Prostate gland (tissue), 2 donors: ENCODE results near the gene TNFRSF25. TPM values are rescaled to one million over a fixed set of nuclear protein-coding genes. Genes with fewer than 3 reads are reported as not detected.
A peak's percentile ranks its signal among the peaks of the same experiment; 100 is the strongest.

Experiments used
- DNase-seq: peaks from one replicate; pipeline ENCODE4 v3.0.0-alpha.2; 2019; ENCODE audit warnings: low spot score
- H3K27ac ChIP-seq, 2 donors: fragments of 200-600 bp; sonication (generic); 2 replicates each; pipeline ENCODE4 v1.5.1; 2017 to 2019
- H3K27me3 ChIP-seq: fragments of 200-600 bp; sonication (generic); replicated peaks from 2 replicates; pipeline ENCODE4 v1.5.1; 2019; ENCODE audit not compliant: insufficient read depth
- H3K36me3 ChIP-seq, 2 donors: fragments of 200-600 bp; sonication (generic); 1 replicate in 1 of 2; 2 replicates in 1 of 2; pipeline versions ENCODE4 v1.5.1 to v1.8.1; 2017 to 2019
- H3K4me1 ChIP-seq: fragments of 200-600 bp; sonication (generic); replicated peaks from 2 replicates; pipeline ENCODE4 v1.5.1; 2019
- H3K4me3 ChIP-seq, 2 donors: fragments of 200-600 bp; sonication (generic); 2 replicates each; pipeline ENCODE4 v1.5.1; 2017 to 2019
- H3K9me3 ChIP-seq: fragments of 200-600 bp; sonication (generic); 2 replicates; pipeline ENCODE4 v1.5.1; 2017
- CTCF ChIP-seq, 4 experiments: fragments of 200-600 bp in 2 of 4; fragments of 450-650 bp in 2 of 4; sonication (generic) in 2 of 4; IDR thresholded peaks; 1 replicate in 3 of 4; 2 replicates in 1 of 4; pipeline ENCODE4 v1.5.1; 2016 to 2019; ENCODE audit warnings: antibody characterized with exemption in 4 of 4, mild to moderate bottlenecking in 2 of 4, moderate library complexity in 2 of 4
- POLR2A ChIP-seq: fragments of 450-650 bp; IDR thresholded peaks from one replicate; pipeline ENCODE4 v1.6.1; 2016; ENCODE audit warnings: antibody characterized with exemption, mild to moderate bottlenecking
- POLR2AphosphoS5 ChIP-seq: sonication (generic); formaldehyde crosslinking; IDR thresholded peaks from one replicate; pipeline ENCODE4 v1.6.1; 2017; ENCODE audit warnings: antibody characterized with exemption
- WGBS: methylation state at CpG from one replicate; pipeline ENCODE4 v1.1.5; 2018; 5-methylcytosine and 5-hydroxymethylcytosine counted together
- intact Hi-C: fragments of 100-400 bp; cut with DNase I; formaldehyde crosslinking; loops from one replicate; pipeline ENCODE4 v1.14.2; 2022
- total RNA-seq, 2 donors: library from RNA; depleted of rRNA; stranded (reverse); fragments of >200 nt; gene quantifications; one replicate each; pipeline ENCODE4 v1.1.0, GENCODE V29; 2016

TNFRSF25 gene
- total RNA-seq, 2 donors from 2014 or later = 15.2 to 22.7 TPM

GRCh38 chr1:6476483-6476882 is 10.5 kb upstream of the TNFRSF25 start:
- no peaks in the 10 kb centered on the region for H3K27me3 ChIP-seq
- H3K36me3 ChIP-seq = no peaks in the 10 kb centered on the region
- no peaks in the 10 kb centered on the region for H3K4me1 ChIP-seq
- intact Hi-C loops = no loop called here
- no peaks in the 10 kb centered on the region for H3K9me3 ChIP-seq
- no peak overlapping the region for H3K4me3 ChIP-seq
- no peak overlapping the region for H3K27ac ChIP-seq
- 90% methylated on average over 5 of the region's 5 CpGs for WGBS
- DNase-seq = no peak
- TF ChIP-seq CTCF (IDR thresholded peaks at IDR 0.05) (no peak), POLR2A (no peak), POLR2AphosphoS5 (no peak)

GRCh38 chr1:6475381-6476133 is 9.6 kb upstream of the TNFRSF25 start:
- Histone ChIP-seq H3K27ac (no peak overlapping the region), H3K36me3 (no peaks in the 10 kb centered on the region), H3K4me1 (no peaks in the 10 kb centered on the region), H3K27me3 (no peaks in the 10 kb centered on the region), H3K9me3 (no peaks in the 10 kb centered on the region), H3K4me3 (no peak overlapping the region)
- TF ChIP-seq CTCF (IDR thresholded peaks at IDR 0.05) (peak; percentile 74 to 92 (median 86)), POLR2AphosphoS5 (no peak)
- DNase-seq = peak; percentile 55
- 42% methylated on average over 33 of the region's 33 CpGs for WGBS
- intact Hi-C loops = no loop called here

- Histone ChIP-seq H3K9me3 (no peaks in the 10 kb centered on the region), H3K27ac (no peak overlapping the region), H3K4me1 (no peaks in the 10 kb centered on the region), H3K36me3 (no peaks in the 10 kb centered on the region), H3K4me3 (no peak overlapping the region), H3K27me3 (no peaks in the 10 kb centered on the region)
- 83% methylated on average over 13 of the region's 13 CpGs for WGBS
- TF ChIP-seq POLR2AphosphoS5 (no peak), CTCF (IDR thresholded peaks at IDR 0.05) (no peak), POLR2A (no peak)
- no peak for DNase-seq
- intact Hi-C loops = no loop called here
Measured at GRCh38 chr1:6474815-6475282, 8.9 kb upstream of the TNFRSF25 start.

- intact Hi-C loops = no loop called here
- no peak for DNase-seq
- Histone ChIP-seq H3K36me3 (no peaks in the 10 kb centered on the region), H3K27ac (no peak overlapping the region), H3K27me3 (no peaks in the 10 kb centered on the region), H3K9me3 (no peaks in the 10 kb centered on the region), H3K4me1 (no peaks in the 10 kb centered on the region), H3K4me3 (no peak overlapping the region)
- WGBS = 81% methylated on average over 33 of the region's 33 CpGs
- no peak for TF ChIP-seq POLR2A
- no peak for TF ChIP-seq CTCF (IDR thresholded peaks at IDR 0.05)
- no peak for TF ChIP-seq POLR2AphosphoS5
Measured at GRCh38 chr1:6473974-6474814, 8.2 kb upstream of the TNFRSF25 start.
